Nephron (organoid): Measurements from ENCODE around the gene YAF2.

Source experiments
- H3K27ac Mint-ChIP-seq, 3 experiments: 2 replicates each; pipeline ENCODE4 v1.8.0; 2020; ENCODE audit warnings: mixed read lengths in 3 of 3, mild to moderate bottlenecking in 2 of 3, moderate library complexity in 1 of 3
- H3K27me3 Mint-ChIP-seq: 2 replicates; pipeline ENCODE4 v1.8.0; 2021; ENCODE audit warnings: low read depth, mild to moderate bottlenecking, moderate library complexity, mixed read lengths
- H3K36me3 Mint-ChIP-seq: 2 replicates; pipeline ENCODE4 v1.8.0; 2020; ENCODE audit warnings: low read depth, mixed read lengths
- H3K4me1 Mint-ChIP-seq: 2 replicates; pipeline ENCODE4 v1.8.0; 2020; ENCODE audit warnings: mixed read lengths
- H3K4me3 Mint-ChIP-seq, 3 experiments: 2 replicates each; pipeline ENCODE4 v1.8.0; 2020; ENCODE audit warnings: mild to moderate bottlenecking in 3 of 3, mixed read lengths in 3 of 3, moderate library complexity in 2 of 3
- H3K9me3 Mint-ChIP-seq: 2 replicates; pipeline ENCODE4 v1.8.0; 2020; ENCODE audit warnings: mixed read lengths
- CTCF ChIP-seq, 3 experiments: fragments of 200-600 bp; sonication (generic); IDR thresholded peaks; one replicate each; pipeline ENCODE4 v1.5.0; 2021; ENCODE audit warnings: antibody characterized with exemption in 3 of 3; ENCODE audit not compliant: unreplicated experiment in 3 of 3

YAF2 gene

GRCh38 chr12:42240131-42240750 lies 2.2 kb upstream of the YAF2 start:
- H3K36me3 Mint-ChIP-seq: peaks cover 9% of the 10 kb centered on the region
- H3K4me3 Mint-ChIP-seq: peak overlapping the region; percentile 26 to 61 (median 27)
- H3K27me3 Mint-ChIP-seq: peaks cover 3% of the 10 kb centered on the region
- no peaks in the 10 kb centered on the region for H3K9me3 Mint-ChIP-seq
- H3K4me1 Mint-ChIP-seq: peaks cover 25% of the 10 kb centered on the region
- TF ChIP-seq CTCF (IDR thresholded peaks at IDR 0.05; ENCODE audit: unreplicated experiment in 3 of 3): no peak
- no peak overlapping the region for H3K27ac Mint-ChIP-seq

GRCh38 chr12:42237853-42238239 lies 202 bp downstream of the YAF2 start:
- Mint-ChIP-seq H3K9me3 (no peaks in the 10 kb centered on the region), H3K36me3 (peaks cover 23% of the 10 kb centered on the region), H3K4me1 (peaks cover 30% of the 10 kb centered on the region), H3K27ac (peak overlapping the region in 2 of 3 experiments; percentile 79 to 88), H3K27me3 (peaks cover 3% of the 10 kb centered on the region), H3K4me3 (peak overlapping the region; percentile 79 to 90 (median 86))
- TF ChIP-seq CTCF (IDR thresholded peaks at IDR 0.05; ENCODE audit: unreplicated experiment in 3 of 3): no peak

GRCh38 chr12:42237052-42237852 lies 796 bp downstream of the YAF2 start:
- Mint-ChIP-seq H3K27me3 (peaks cover 3% of the 10 kb centered on the region), H3K36me3 (peaks cover 29% of the 10 kb centered on the region)

GRCh38 chr12:42236017-42236416 lies 2.0 kb downstream of the YAF2 start:
- TF ChIP-seq CTCF (IDR thresholded peaks at IDR 0.05; ENCODE audit: unreplicated experiment in 3 of 3): no peak
- Mint-ChIP-seq H3K27ac (peak overlapping the region; percentile 3 to 53 (median 24)), H3K27me3 (peaks cover 3% of the 10 kb centered on the region), H3K4me1 (peaks cover 35% of the 10 kb centered on the region), H3K9me3 (no peaks in the 10 kb centered on the region), H3K36me3 (peaks cover 36% of the 10 kb centered on the region), H3K4me3 (peak overlapping the region; percentile 66 to 83 (median 75))

More at GRCh38 chr12:42237052-42237852, 796 bp downstream of the YAF2 start:
- no peaks in the 10 kb centered on the region for H3K9me3 Mint-ChIP-seq
- peaks cover 35% of the 10 kb centered on the region for H3K4me1 Mint-ChIP-seq
- H3K27ac Mint-ChIP-seq: peak overlapping the region; percentile 86 to 93 (median 88)
- peak; percentile 32 to 56 (median 46) for TF ChIP-seq CTCF (IDR thresholded peaks at IDR 0.05; ENCODE audit: unreplicated experiment in 3 of 3)
- H3K4me3 Mint-ChIP-seq: peak overlapping the region; percentile 87 to 98 (median 96)

- Mint-ChIP-seq H3K36me3 (peaks cover 40% of the 10 kb centered on the region), H3K4me1 (peaks cover 35% of the 10 kb centered on the region), H3K27ac (peak overlapping the region in 2 of 3 experiments; percentile 50 to 53), H3K27me3 (peaks cover 3% of the 10 kb centered on the region), H3K9me3 (peaks cover under 1% of the 10 kb centered on the region), H3K4me3 (peak overlapping the region; percentile 25 to 83 (median 75))
- no peak for TF ChIP-seq CTCF (IDR thresholded peaks at IDR 0.05; ENCODE audit: unreplicated experiment in 3 of 3)
These were observed 2.6 kb downstream of the YAF2 start for GRCh38 chr12:42235426-42235825.
